ENCODE results near the gene DNAJA2.

The DNAJA2 gene

DNA sequence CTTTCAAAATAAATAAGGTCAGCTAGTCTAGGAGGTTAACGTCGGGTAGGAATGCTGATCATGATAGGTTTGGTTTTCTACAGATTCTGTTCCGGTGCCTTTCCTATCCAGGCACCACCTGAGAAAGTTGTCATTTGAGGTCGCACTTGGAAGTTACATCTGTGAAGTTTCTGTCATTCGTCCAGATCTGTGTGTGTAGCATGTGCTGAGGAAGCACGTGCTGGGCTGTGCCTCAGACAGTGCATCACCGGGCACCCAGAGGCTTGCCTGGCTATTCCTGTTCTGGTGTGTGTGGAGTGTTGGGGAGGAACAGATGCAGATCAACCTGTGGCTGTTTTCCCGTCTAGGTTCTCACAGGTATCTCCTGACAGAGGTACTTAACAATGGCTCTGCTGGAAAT lies 42.6 kb downstream of the DNAJA2 start:
- Histone ChIP-seq H3K36me3 (peaks cover 0 to 28% (median 0%) of the 10 kb centered on the region in 3 donors), H3K27me3 (peaks cover 0 to 3% of the 10 kb centered on the region in 2 donors), H3K27ac (no peak overlapping the region), H3K9me3 (no peaks in the 10 kb centered on the region), H3K4me1 (peaks cover 0 to 3% (median 0%) of the 10 kb centered on the region in 4 donors), H3K4me3 (no peak overlapping the region)
- DNase-seq = no peak
- TF ChIP-seq, protein P1, sequence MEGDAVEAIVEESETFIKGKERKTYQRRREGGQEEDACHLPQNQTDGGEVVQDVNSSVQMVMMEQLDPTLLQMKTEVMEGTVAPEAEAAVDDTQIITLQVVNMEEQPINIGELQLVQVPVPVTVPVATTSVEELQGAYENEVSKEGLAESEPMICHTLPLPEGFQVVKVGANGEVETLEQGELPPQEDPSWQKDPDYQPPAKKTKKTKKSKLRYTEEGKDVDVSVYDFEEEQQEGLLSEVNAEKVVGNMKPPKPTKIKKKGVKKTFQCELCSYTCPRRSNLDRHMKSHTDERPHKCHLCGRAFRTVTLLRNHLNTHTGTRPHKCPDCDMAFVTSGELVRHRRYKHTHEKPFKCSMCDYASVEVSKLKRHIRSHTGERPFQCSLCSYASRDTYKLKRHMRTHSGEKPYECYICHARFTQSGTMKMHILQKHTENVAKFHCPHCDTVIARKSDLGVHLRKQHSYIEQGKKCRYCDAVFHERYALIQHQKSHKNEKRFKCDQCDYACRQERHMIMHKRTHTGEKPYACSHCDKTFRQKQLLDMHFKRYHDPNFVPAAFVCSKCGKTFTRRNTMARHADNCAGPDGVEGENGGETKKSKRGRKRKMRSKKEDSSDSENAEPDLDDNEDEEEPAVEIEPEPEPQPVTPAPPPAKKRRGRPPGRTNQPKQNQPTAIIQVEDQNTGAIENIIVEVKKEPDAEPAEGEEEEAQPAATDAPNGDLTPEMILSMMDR (IDR thresholded peaks at IDR 0.05) = no peak
- intact Hi-C loops (cut with DNase I; ENCODE audit: low total_unique reads) = no loop called here

DNA sequence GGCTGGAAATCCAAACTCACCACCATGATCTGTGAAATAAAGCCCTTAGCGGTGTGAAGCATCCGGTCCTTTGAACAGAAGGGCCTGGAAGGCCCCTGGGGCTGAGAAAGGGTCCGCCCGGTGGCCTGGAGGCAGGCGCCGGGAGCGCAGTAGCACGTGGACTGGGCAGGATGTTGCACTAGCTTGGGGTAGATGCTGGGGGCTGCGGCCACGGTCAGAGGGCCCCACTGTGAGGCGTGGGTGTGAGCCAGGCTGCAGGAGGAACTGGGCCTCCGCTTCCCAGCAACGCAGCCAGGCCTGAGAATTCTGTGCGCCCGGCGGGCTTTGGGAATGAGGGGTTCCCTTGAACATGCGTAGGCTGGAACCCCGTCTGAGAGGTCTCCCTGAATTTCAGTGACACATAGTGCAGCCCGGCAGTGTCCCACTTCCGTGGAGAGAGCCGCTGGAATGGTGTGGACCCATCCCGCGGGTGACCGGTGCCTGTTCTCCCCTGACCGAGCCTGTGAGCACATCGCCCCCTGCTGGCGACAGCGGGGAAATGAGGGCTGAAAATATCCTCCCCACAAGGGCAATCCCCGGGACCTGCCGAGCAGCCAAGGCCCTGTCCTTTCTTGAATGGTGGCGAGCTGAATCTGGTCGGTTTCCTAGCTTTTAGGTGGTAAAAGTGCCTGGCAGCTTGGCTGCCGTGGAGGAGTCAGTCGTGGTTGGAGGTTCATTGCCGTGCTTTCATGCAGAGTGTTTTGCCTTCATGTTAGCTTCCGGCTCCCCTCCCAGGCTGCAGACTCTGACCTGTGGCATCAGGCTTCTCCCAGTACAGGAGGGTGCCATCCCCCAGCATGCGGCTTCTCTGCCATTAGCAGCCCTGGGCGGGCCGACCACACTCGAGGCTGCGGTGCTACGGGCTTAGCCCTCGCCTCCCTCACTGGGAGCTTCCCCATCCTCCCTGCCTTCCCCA lies 43.8 kb downstream of the DNAJA2 start:
- H3K27ac ChIP-seq = no peak overlapping the region
- H3K36me3 ChIP-seq = peaks cover 0 to 40% (median 0%) of the 10 kb centered on the region in 3 donors
- no peak overlapping the region for H3K4me3 ChIP-seq
- peaks cover 0 to 3% (median 0%) of the 10 kb centered on the region in 4 donors for H3K4me1 ChIP-seq
- no peaks in the 10 kb centered on the region for H3K9me3 ChIP-seq
- intact Hi-C loops (cut with DNase I; ENCODE audit: low total_unique reads) = no loop called here
- peaks cover 0 to 3% of the 10 kb centered on the region in 2 donors for H3K27me3 ChIP-seq
- TF ChIP-seq, protein P1 (IDR thresholded peaks at IDR 0.05) = peak; percentile 57 to 77
- DNase-seq = peak in 1 of 2 donors; percentile 31

DNA sequence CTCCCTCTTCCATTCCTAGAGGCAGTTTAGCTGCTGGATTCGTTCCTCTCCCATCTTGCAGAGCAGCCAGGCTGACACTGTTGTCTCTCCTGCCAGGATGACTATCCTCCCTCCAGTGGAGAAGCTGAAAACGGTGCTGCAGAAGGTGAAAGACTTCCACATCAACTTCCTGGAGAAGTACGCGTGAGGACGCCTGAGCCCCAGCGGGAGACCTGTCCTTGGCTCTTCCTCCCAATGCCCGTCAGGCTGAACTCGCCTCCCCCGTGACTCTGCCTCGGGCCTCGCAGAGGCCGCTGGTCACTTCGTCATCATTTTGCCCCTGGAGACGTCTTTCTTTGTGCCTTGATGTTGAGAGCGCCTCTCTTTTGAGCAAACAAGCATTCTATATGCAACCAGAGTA lies 44.7 kb downstream of the DNAJA2 start:
- intact Hi-C loops (cut with DNase I; ENCODE audit: low total_unique reads) = no loop called here
- DNase-seq = no peak
- H3K27me3 ChIP-seq = peaks cover 0 to 3% of the 10 kb centered on the region in 2 donors
- H3K27ac ChIP-seq = no peak overlapping the region
- TF ChIP-seq, protein P1 (IDR thresholded peaks at IDR 0.05) = no peak
- peaks cover 0 to 3% (median 0%) of the 10 kb centered on the region in 4 donors for H3K4me1 ChIP-seq
- H3K9me3 ChIP-seq = no peaks in the 10 kb centered on the region
- peaks cover 0 to 48% (median 5%) of the 10 kb centered on the region in 3 donors for H3K36me3 ChIP-seq
- no peak overlapping the region for H3K4me3 ChIP-seq

DNA sequence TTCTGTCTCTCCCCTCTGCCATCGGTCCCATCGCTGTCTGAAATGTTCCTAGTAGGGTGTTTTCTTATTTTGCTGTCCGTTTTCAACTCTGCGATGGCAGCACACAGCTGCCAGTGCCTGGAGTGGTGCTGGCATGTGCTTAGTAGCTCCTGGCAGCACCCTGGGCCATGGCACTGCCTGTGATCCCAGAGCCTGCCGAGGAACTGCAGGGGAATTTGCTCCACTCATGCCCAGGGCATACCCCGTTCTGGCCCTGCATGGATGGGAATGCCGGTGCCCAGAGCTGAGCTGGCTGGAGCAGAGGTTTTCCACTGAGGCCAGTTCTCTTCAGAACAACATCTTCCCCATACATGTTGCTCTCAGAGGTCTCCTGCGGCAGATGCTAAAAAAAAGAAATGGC lies 46.2 kb downstream of the DNAJA2 start:
- no peaks in the 10 kb centered on the region for H3K9me3 ChIP-seq
- intact Hi-C loops (cut with DNase I; ENCODE audit: low total_unique reads) = no loop called here
- TF ChIP-seq, protein P1 (IDR thresholded peaks at IDR 0.05) = no peak
- no peak overlapping the region for H3K4me3 ChIP-seq
- no peak for DNase-seq
- peaks cover 0 to 64% (median 15%) of the 10 kb centered on the region in 3 donors for H3K36me3 ChIP-seq
- H3K4me1 ChIP-seq = peaks cover 0 to 3% (median 0%) of the 10 kb centered on the region in 4 donors
- no peaks in the 10 kb centered on the region for H3K27me3 ChIP-seq
- no peak overlapping the region for H3K27ac ChIP-seq

DNA sequence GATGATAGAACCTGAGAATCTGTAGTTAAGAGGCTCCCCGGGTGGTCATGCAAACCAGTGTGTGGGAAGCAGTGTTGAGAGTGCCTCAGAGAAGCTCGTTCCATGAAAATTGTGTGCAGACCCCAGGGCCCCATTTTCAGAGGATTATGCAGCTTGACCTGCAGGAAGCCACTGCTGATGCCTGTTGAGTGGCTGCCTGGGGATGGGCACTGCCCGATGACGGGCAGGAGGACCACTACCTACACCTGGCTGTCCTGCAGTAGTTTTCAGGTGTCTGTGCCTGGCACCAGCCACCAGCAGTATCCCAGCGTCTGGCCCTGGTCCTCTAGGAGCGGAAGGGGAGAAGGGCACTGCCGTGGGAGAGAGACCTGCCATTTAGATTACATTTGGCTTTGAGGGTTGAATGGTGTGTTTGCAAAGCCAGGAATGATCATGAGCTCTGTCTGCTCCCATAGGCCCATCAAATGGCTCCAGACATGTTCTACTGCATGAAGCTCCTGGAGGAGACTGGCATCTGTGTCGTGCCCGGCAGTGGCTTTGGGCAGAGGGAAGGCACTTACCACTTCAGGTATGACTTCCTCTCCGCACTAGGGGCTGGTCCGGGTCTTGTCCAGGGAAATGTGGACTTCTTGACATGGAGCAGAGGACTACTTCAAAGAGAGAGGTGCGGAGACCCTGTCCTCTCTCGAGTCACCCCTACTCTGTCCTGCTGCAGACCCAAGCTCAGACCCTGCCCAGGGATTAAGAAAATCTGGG lies 46.8 kb downstream of the DNAJA2 start:
- H3K27me3 ChIP-seq = no peaks in the 10 kb centered on the region
- intact Hi-C loops (cut with DNase I; ENCODE audit: low total_unique reads) = no loop called here
- H3K27ac ChIP-seq = no peak overlapping the region
- DNase-seq = no peak
- peaks cover 0 to 3% (median 0%) of the 10 kb centered on the region in 4 donors for H3K4me1 ChIP-seq
- no peak overlapping the region for H3K4me3 ChIP-seq
- peaks cover 0 to 69% (median 15%) of the 10 kb centered on the region in 3 donors for H3K36me3 ChIP-seq
- no peaks in the 10 kb centered on the region for H3K9me3 ChIP-seq
- TF ChIP-seq, protein P1 (IDR thresholded peaks at IDR 0.05) = no peak

All from tibial artery (tissue), 4 donors.